K562 (cell line): Measurements from ENCODE around the gene NPAS3.

Experiments used
- DACH1 ChIP-seq: fragments of 450-650 bp; IDR thresholded peaks from 2 replicates; pipeline ENCODE4 v1.6.1; 2018; ENCODE audit not compliant: partially characterized antibody
- MAX ChIP-seq: sonication (generic); formaldehyde crosslinking; IDR thresholded peaks from 2 replicates; pipeline ENCODE4 v1.9.0; 2022; ENCODE audit warnings: mild to moderate bottlenecking, missing genetic modification reagents
- NR2C2 ChIP-seq, 2 experiments: fragments of 200-800 bp in 1 of 2; sonication (Bioruptor generic) in 1 of 2; sonication (generic) in 1 of 2; formaldehyde crosslinking in 1 of 2; IDR thresholded peaks; 2 replicates each; pipeline versions ENCODE4 v1.6.1 to v1.8.0; 2016 to 2022; ENCODE audit warnings: mild to moderate bottlenecking in 1 of 2, missing compliant biosample characterization in 1 of 2, missing genetic modification characterization in 1 of 2, missing genetic modification reagents in 1 of 2
- PPARD ChIP-seq: fragments of 250-450 bp; sonication (Bioruptor Pico); IDR thresholded peaks from 2 replicates; pipeline ENCODE4 v1.8.0; 2022; ENCODE audit warnings: inconsistent platforms, mild to moderate bottlenecking, moderate library complexity
- THRA ChIP-seq: fragments of 450-650 bp; IDR thresholded peaks from 2 replicates; pipeline ENCODE4 v1.6.1; 2017; ENCODE audit warnings: mild to moderate bottlenecking, moderate library complexity
- ZBTB49 ChIP-seq: sonication (generic); formaldehyde crosslinking; IDR thresholded peaks from 2 replicates; pipeline ENCODE4 v1.8.0; 2022; ENCODE audit warnings: missing genetic modification reagents, mild to moderate bottlenecking, borderline replicate concordance
- ZNF184 ChIP-seq: sonication (generic); formaldehyde crosslinking; IDR thresholded peaks from 2 replicates; pipeline ENCODE4 v1.5.0; 2020; ENCODE audit warnings: missing genetic modification reagents
- ZNF274 ChIP-seq: IDR thresholded peaks from 2 replicates; pipeline ENCODE4 v1.6.1; 2011; ENCODE audit warnings: low read depth, mild to moderate bottlenecking, low read length, moderate library complexity, borderline replicate concordance
- TF ChIP-seq, protein P1 (sequence below), 2 experiments: fragments of 450-650 bp; formaldehyde crosslinking in 1 of 2; IDR thresholded peaks; 2 replicates each; pipeline versions ENCODE4 v1.4.0 to v1.6.1; 2014 to 2020; ENCODE audit warnings: mild to moderate bottlenecking in 2 of 2, borderline replicate concordance in 1 of 2, low read depth in 1 of 2

DNA sequence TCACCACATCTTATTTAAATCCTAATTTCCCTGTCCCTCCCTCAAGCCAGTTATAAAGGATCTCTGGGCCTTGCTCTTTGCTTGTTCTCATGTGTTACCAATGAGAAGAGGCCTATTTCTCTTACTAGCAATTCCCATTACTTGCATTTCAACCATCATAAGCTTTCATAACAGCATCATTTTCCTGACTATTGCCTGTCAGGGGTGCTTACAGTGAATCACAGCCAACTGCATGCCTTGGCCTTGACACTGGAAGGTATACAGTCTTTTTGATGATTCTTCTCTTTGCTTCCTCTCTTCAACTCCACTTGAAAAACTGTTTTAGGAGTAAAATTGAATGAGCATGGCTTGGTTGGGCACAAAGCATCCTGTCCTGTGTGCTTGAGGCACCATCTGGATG lies 127.0 kb downstream of the NPAS3 start:
- TF ChIP-seq, protein P1, sequence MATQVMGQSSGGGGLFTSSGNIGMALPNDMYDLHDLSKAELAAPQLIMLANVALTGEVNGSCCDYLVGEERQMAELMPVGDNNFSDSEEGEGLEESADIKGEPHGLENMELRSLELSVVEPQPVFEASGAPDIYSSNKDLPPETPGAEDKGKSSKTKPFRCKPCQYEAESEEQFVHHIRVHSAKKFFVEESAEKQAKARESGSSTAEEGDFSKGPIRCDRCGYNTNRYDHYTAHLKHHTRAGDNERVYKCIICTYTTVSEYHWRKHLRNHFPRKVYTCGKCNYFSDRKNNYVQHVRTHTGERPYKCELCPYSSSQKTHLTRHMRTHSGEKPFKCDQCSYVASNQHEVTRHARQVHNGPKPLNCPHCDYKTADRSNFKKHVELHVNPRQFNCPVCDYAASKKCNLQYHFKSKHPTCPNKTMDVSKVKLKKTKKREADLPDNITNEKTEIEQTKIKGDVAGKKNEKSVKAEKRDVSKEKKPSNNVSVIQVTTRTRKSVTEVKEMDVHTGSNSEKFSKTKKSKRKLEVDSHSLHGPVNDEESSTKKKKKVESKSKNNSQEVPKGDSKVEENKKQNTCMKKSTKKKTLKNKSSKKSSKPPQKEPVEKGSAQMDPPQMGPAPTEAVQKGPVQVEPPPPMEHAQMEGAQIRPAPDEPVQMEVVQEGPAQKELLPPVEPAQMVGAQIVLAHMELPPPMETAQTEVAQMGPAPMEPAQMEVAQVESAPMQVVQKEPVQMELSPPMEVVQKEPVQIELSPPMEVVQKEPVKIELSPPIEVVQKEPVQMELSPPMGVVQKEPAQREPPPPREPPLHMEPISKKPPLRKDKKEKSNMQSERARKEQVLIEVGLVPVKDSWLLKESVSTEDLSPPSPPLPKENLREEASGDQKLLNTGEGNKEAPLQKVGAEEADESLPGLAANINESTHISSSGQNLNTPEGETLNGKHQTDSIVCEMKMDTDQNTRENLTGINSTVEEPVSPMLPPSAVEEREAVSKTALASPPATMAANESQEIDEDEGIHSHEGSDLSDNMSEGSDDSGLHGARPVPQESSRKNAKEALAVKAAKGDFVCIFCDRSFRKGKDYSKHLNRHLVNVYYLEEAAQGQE (IDR thresholded peaks at IDR 0.05; ENCODE audit: borderline replicate concordance), result no peak
- TF ChIP-seq, protein P1 (CRISPR knock-in tag; IDR thresholded peaks at IDR 0.05; ENCODE audit: low read depth), result no peak
- no peak for TF ChIP-seq NR2C2 (CRISPR knock-in tag; IDR thresholded peaks at IDR 0.05)
- no peak for TF ChIP-seq NR2C2 (tag; IDR thresholded peaks at IDR 0.05)
- no peak for TF ChIP-seq MAX (CRISPR knock-in tag)
- TF ChIP-seq ZBTB49 (CRISPR knock-in tag), result no peak
- TF ChIP-seq PPARD, result no peak
- TF ChIP-seq ZNF274, result no peak
- no peak for TF ChIP-seq THRA
- TF ChIP-seq ZNF184 (CRISPR knock-in tag), result no peak
- no peak for TF ChIP-seq DACH1
